Psoas muscle (tissue), 8 donors: ENCODE data around the gene TP53I13. TPM values are rescaled to one million over a fixed set of nuclear protein-coding genes. Genes with fewer than 3 reads are reported as not detected.

ENCODE experiments used
- ATAC-seq, 4 donors: fragments of 200-7000 bp; cut with Tn5 transposase; one replicate each; pipeline ENCODE4 v1.9.1; 2020; ENCODE audit warnings: moderate library complexity in 3 of 4, mild to moderate bottlenecking in 2 of 4
- DNase-seq, 2 donors: peaks; one replicate each; pipeline ENCODE4 v3.0.0-alpha.2; 2020
- H3K27ac ChIP-seq: fragments of 200-600 bp; one replicate; pipeline ENCODE4 v1.8.0; 2022
- H3K27me3 ChIP-seq, 3 donors: fragments of 200-600 bp in 1 of 3; one replicate each; pipeline versions ENCODE4 v1.6.1 to v1.8.0; 2013 to 2022; ENCODE audit warnings: low read length in 2 of 3, mild to moderate bottlenecking in 2 of 3, moderate library complexity in 1 of 3; ENCODE audit not compliant: insufficient read depth in 3 of 3
- H3K36me3 ChIP-seq, 2 donors: fragments of 200-600 bp in 1 of 2; one replicate each; pipeline versions ENCODE4 v1.6.1 to v1.8.0; 2013 to 2022; ENCODE audit warnings: low read depth in 1 of 2, mild to moderate bottlenecking in 1 of 2, moderate library complexity in 1 of 2; ENCODE audit not compliant: insufficient read depth in 1 of 2
- H3K4me1 ChIP-seq: fragments of 200-600 bp; one replicate; pipeline ENCODE4 v1.8.0; 2022
- H3K4me3 ChIP-seq: fragments of 200-600 bp; one replicate; pipeline ENCODE4 v1.8.0; 2022; ENCODE audit warnings: mild to moderate bottlenecking
- H3K9me3 ChIP-seq: fragments of 200-600 bp; one replicate; pipeline ENCODE4 v1.8.0; 2022
- WGBS, 3 donors: extraction: QIAGEN DNeasy Blood & Tissue Kit; methylation state at CpG; one replicate each; pipeline versions ENCODE4 v1.1.6 to v1.1.7; 2013; 5-methylcytosine and 5-hydroxymethylcytosine counted together
- intact Hi-C, 2 donors: fragments of 100-400 bp; cut with DNase I; formaldehyde crosslinking; loops; one replicate each; pipeline versions ENCODE4 v1.11.0 to v1.14.2; 2022
- polyA plus RNA-seq, 3 donors: library from polyadenylated mRNA; stranded (reverse); fragments of 200-250 nt; gene quantifications; one replicate each; pipeline ENCODE4 v1.2.3, GENCODE V29; 2013
- total RNA-seq, 4 donors: library from RNA; stranded (reverse); fragmentation: NEBNext Ultra II Directional in 2 of 4; extraction: Animal tissue kit (Norgen Biotek cat#: 25700) in 2 of 4; gene quantifications; one replicate each; pipeline versions ENCODE4 v1.2.1 to v1.2.4, GENCODE V29; 2021 to 2023
- TF ChIP-seq, protein P1 (sequence below): fragments of 200-600 bp; IDR thresholded peaks from one replicate; pipeline ENCODE4 v1.8.0; 2022; ENCODE audit warnings: antibody characterized with exemption
- donor health status: healthy with polysubstance abuse.
- donor health status: DM: no; HTN: no; CAD: no; lungs with moderate emphysema.
- donor health status: Bipolar disorder and iron deficiency.
- donor health status: healthy.
- donor health status: DM: yes; HTN: yes; CAD: no.
- donor health status: DM: no; HTN: no; CAD: no.
- donor health status: DM: no; HTN: no; CAD: no.
- donor health status: DM: yes; HTN: yes; CAD: no.

The TP53I13 gene
- total and polyA plus RNA-seq, 7 donors, result 13.3 to 46.1 (median 20.9) TPM

DNA sequence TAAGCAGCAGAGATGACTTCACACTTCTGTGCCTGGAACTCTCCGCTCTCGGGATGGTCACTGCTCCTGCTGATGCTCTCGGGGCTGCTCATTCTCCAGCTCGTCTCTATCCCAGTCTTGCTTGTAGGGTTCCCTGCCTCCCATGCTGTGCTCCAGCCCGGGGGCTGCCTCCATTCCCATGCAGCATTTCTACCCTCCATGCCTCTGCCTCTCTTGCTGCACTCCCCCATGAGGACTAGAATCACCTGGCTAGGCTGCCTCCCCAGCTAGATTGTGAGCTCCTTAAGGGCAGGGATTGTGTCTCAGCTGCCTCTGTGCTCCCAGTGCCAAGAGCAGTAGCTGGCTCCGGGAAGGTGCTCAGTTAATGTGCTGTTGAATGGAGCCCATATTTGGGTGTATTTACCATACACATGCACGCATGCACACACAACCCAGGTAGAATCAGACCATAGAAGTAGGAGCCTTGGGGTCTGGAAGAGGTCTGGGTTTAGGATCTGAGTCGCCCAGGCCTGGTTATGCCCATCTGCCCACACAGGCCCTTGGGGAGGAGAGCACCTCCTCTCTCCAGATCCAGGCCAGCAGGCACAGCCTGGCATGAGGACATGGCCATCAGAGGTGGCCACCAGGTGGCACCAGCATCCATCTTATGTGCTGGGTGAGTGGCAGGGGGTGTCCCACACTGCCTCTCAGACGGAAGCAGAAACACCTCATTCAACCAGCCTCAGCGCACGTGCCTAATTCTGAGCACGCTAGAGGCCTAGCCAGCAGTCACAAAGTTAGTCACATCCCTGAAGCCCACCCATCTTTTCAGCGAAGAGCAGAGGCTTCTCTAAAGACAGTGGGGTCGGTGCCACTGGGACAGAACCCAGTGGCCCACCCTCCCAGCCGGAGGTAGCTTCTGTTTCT, 11.6 kb downstream of the TP53I13 start:
- peak; percentile 88 to 94 (median 90) for ATAC-seq
- no peaks in the 10 kb centered on the region for H3K27me3 ChIP-seq
- 57 to 59% (median 57%) methylated on average over 15 of the region's 15 CpGs for WGBS, 3 donors
- H3K4me1 ChIP-seq, result peaks cover 27% of the 10 kb centered on the region
- peaks cover 0 to 79% of the 10 kb centered on the region in 2 donors for H3K36me3 ChIP-seq
- intact Hi-C loops, result loop anchor here in 1 of 2 donors (2.0 to 10.0 kb wide), 3 partner anchors 35 to 513 kb away; partner anchors contain the start of gene SSH2
- H3K27ac ChIP-seq, result peak overlapping the region; percentile 42
- DNase-seq, result peak; percentile 88 to 95
- no peak overlapping the region for H3K4me3 ChIP-seq
- no peaks in the 10 kb centered on the region for H3K9me3 ChIP-seq
- TF ChIP-seq, protein P1, sequence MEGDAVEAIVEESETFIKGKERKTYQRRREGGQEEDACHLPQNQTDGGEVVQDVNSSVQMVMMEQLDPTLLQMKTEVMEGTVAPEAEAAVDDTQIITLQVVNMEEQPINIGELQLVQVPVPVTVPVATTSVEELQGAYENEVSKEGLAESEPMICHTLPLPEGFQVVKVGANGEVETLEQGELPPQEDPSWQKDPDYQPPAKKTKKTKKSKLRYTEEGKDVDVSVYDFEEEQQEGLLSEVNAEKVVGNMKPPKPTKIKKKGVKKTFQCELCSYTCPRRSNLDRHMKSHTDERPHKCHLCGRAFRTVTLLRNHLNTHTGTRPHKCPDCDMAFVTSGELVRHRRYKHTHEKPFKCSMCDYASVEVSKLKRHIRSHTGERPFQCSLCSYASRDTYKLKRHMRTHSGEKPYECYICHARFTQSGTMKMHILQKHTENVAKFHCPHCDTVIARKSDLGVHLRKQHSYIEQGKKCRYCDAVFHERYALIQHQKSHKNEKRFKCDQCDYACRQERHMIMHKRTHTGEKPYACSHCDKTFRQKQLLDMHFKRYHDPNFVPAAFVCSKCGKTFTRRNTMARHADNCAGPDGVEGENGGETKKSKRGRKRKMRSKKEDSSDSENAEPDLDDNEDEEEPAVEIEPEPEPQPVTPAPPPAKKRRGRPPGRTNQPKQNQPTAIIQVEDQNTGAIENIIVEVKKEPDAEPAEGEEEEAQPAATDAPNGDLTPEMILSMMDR, result peak; percentile 90

GRCh38 chr17:29581583-29582253, 13.2 kb downstream of the TP53I13 start:
- no peak for ATAC-seq
- H3K4me1 ChIP-seq, result peaks cover 40% of the 10 kb centered on the region
- no peaks in the 10 kb centered on the region for H3K27me3 ChIP-seq
- intact Hi-C loops, result loop anchor here in 1 of 2 donors (2.0 to 10.0 kb wide), 2 partner anchors 33 to 353 kb away; partner anchors contain the start of gene SSH2
- no peak overlapping the region for H3K4me3 ChIP-seq
- no peaks in the 10 kb centered on the region for H3K9me3 ChIP-seq
- no peak for DNase-seq
- 76 to 85% (median 77%) methylated on average over 17 to 20 of the region's 20 CpGs for WGBS, 3 donors
- H3K27ac ChIP-seq, result no peak overlapping the region
- H3K36me3 ChIP-seq, result peaks cover 0 to 63% of the 10 kb centered on the region in 2 donors
- TF ChIP-seq, protein P1, result no peak

DNA sequence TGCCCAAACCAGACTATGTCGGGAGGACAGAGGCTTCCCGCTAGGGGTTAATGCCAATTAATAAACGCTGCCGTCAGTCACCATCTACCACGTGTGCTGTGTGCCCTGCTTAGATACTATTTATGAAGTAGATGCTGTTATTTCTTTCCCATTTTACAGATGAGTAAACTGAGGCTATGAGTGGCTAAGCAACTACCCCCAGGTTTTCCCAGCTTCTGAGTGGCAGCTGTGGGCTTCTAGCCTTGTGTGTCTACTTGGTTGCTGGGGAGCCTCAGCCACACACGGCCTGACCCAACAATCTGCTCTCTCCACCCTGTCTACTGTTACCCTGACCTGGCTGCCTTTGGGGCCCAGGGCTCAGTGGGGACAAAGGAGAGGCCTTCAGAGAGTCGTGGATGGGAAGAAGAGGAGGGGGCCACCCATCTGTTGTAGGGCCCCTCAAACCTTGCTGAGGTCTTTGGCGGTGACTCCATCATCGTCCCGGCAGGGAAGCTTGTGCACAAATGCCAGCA, 13.8 kb downstream of the TP53I13 start:
- no peak for DNase-seq
- peaks cover 45% of the 10 kb centered on the region for H3K4me1 ChIP-seq
- WGBS, 3 donors, result 48 to 53% (median 50%) methylated on average over 10 of the region's 10 CpGs
- TF ChIP-seq, protein P1, result no peak
- H3K4me3 ChIP-seq, result no peak overlapping the region
- H3K9me3 ChIP-seq, result no peaks in the 10 kb centered on the region
- H3K27me3 ChIP-seq, result no peaks in the 10 kb centered on the region
- H3K36me3 ChIP-seq, result peaks cover 0 to 57% of the 10 kb centered on the region in 2 donors
- no peak for ATAC-seq
- intact Hi-C loops, result loop anchor here in 1 of 2 donors (10.0 kb wide), 1 partner anchor 352 kb away; the partner anchor contains the start of gene SSH2
- no peak overlapping the region for H3K27ac ChIP-seq

DNA sequence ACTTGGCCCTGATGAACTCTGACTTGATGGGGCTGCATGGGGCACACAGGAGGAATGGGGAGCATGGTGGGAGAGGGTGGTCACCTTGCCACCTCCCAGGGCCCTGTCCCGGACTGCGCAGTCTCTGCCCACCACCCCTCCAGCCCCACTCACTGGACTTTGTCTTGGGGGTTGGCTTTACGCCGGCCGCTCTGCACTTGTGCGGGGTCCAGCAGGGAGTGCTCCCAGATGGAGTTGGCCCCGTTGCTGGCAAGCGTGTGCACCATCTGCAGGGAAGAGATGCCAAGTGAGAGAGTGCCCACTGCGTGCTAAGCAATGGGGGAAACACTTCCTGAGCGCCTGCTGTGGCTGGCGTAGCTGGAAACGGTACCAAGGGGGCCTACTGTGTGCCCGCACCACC, 14.3 kb downstream of the TP53I13 start:
- peak in 1 of 2 donors; percentile 60 for DNase-seq
- no peak for ATAC-seq
- TF ChIP-seq, protein P1, result no peak
- Histone ChIP-seq H3K4me1 (peaks cover 50% of the 10 kb centered on the region), H3K4me3 (no peak overlapping the region), H3K27ac (no peak overlapping the region), H3K9me3 (no peaks in the 10 kb centered on the region), H3K36me3 (peaks cover 0 to 53% of the 10 kb centered on the region in 2 donors), H3K27me3 (no peaks in the 10 kb centered on the region)
- 27 to 40% (median 28%) methylated on average over 13 of the region's 13 CpGs for WGBS, 3 donors
- intact Hi-C loops, result loop anchor here in 1 of 2 donors (10.0 kb wide), 1 partner anchor 352 kb away; the partner anchor contains the start of gene SSH2
